Measurements from ENCODE around the gene XBP1.

Gene XBP1

DNA sequence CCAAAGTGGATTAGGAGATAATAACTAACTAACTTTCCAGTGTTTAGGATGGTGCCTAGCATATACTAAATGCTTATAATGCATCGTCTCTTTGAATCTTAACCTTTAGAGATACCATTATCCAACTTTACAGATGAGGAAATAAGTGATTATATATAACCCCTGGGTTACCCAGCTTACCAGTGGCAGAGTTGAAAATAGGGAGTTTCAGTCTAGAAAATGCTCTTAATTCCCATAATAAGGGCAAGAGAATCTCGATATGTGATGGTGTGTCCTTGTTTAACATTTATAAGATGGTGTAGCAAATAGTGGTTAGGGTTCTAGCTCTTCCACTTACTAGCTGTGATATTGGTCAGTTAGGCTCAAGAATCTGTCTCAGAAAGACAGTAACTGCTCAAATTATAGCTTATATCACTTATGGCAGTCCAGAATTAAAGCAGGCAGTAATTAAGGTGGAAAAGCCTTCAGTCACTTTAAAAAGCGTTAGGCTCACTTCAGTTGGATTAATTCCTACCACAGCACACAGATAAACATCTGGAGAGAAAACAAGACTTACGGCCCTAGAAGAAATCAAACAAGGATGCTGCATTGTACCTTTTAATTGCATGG lies 6.3 kb downstream of the XBP1 start:
- Histone ChIP-seq H3K79me1 (replicated peaks; ENCODE audit: low read length, poor library complexity, severe bottlenecking) (peaks cover 9% of the 10 kb centered on the region), H2BK5ac (ENCODE audit: low read depth, low read length, poor library complexity, severe bottlenecking) (no peak overlapping the region), H3K36me3 (ENCODE audit: control insufficient read depth in 1 of 2, insufficient read depth in 2 of 2, low read depth in 1 of 2, low read length in 2 of 2) (peaks cover 26 to 57% of the 10 kb centered on the region in 2 experiments), H3K9me3 (ENCODE audit: control insufficient read depth, low read length) (no peaks in the 10 kb centered on the region), H2AK5ac (ENCODE audit: low read length, severe bottlenecking) (no peak overlapping the region), H3K4me2 (ENCODE audit: low read length, poor library complexity, severe bottlenecking) (no peak overlapping the region), H2BK15ac (ENCODE audit: low read depth, poor library complexity, severe bottlenecking) (no peak overlapping the region), H2BK12ac (ENCODE audit: low read length in 2 of 2) (no peak overlapping the region), H3K23ac (ENCODE audit: low read length in 2 of 2) (no peak overlapping the region), H3K27me3 (ENCODE audit: control insufficient read depth in 1 of 2, insufficient read depth in 1 of 2, low read length in 2 of 2) (no peaks in the 10 kb centered on the region), H3K18ac (ENCODE audit: low read depth in 1 of 2, low read length in 2 of 2) (no peak overlapping the region), H4K91ac (ENCODE audit: low read length) (no peak overlapping the region), H4K8ac (ENCODE audit: low read length) (no peak overlapping the region), H2AFZ (ENCODE audit: low read depth, low read length) (no peak overlapping the region), H3K27ac (ENCODE audit: low read length, poor library complexity, severe bottlenecking) (no peak overlapping the region), H2BK120ac (ENCODE audit: low read depth, low read length) (no peak overlapping the region), H3K4me1 (ENCODE audit: control insufficient read depth, insufficient read depth, low read depth, low read length) (peaks cover 3% of the 10 kb centered on the region), H3K4me3 (ENCODE audit: insufficient read depth in 1 of 2, low read depth in 1 of 2, low read length in 2 of 2) (no peak overlapping the region), H3K4ac (ENCODE audit: low read depth in 1 of 2, low read length in 2 of 2) (no peak overlapping the region), H3K9ac (ENCODE audit: low read length) (peak overlapping the region; percentile 7), H3K14ac (ENCODE audit: low read length in 2 of 2) (no peak overlapping the region)
- 96% methylated on average over 2 of the region's 4 CpGs for WGBS
- no peak for DNase-seq

DNA sequence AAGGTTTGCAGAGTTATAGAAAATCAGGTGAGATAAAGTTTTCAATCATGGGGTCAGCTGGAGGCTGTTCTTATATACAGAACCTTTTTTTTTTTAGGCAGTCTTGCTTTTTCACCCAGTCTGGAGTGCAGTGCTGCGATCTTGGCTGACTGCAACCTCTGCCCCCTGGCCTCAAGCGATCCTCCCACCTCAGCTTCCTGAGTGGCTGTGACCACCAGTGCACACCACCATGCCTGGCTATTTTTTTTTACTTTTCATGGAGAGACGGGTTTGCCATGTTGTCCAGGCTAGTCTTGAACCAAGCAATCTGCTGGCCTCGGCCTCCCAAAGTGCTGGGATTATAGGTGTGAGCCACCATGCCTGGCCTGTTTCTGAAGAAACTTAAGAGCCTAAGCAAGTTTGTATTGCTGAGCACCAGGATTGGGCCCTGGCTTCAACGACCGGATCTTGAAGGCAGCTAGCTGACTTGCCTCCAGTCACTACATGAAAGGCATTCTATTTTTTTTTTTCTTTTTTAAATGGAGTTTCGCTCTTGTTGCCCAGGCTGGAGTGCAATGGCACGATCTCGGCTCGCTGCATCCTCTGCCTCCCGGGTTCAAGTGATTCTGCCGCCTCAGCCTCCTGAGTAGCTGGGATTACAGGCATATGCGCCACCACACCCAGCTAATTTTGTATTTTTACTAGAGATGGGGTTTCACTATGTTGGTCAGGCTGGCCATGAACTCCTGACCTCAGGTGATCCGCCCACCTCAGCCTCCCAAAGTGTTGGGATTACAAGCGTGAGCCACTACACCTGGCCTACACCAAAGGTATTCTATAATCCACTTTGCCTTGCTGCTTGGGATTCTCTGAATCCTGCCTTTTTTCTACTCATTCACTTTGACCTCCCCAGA lies 7.6 kb downstream of the XBP1 start:
- Histone ChIP-seq H2AK5ac (ENCODE audit: low read length, severe bottlenecking) (no peak overlapping the region), H3K4me2 (ENCODE audit: low read length, poor library complexity, severe bottlenecking) (no peak overlapping the region), H4K8ac (ENCODE audit: low read length) (no peak overlapping the region), H3K4me1 (ENCODE audit: control insufficient read depth, insufficient read depth, low read depth, low read length) (peaks cover 3% of the 10 kb centered on the region), H2BK15ac (ENCODE audit: low read depth, poor library complexity, severe bottlenecking) (no peak overlapping the region), H2BK120ac (ENCODE audit: low read depth, low read length) (no peak overlapping the region), H2AFZ (ENCODE audit: low read depth, low read length) (no peak overlapping the region), H3K14ac (ENCODE audit: low read length in 2 of 2) (peak overlapping the region in 1 of 2 experiments; percentile 28), H3K4me3 (ENCODE audit: insufficient read depth in 1 of 2, low read depth in 1 of 2, low read length in 2 of 2) (no peak overlapping the region), H3K79me1 (replicated peaks; ENCODE audit: low read length, poor library complexity, severe bottlenecking) (peaks cover 11% of the 10 kb centered on the region), H3K36me3 (ENCODE audit: control insufficient read depth in 1 of 2, insufficient read depth in 2 of 2, low read depth in 1 of 2, low read length in 2 of 2) (peaks cover 26 to 63% of the 10 kb centered on the region in 2 experiments), H2BK5ac (ENCODE audit: low read depth, low read length, poor library complexity, severe bottlenecking) (no peak overlapping the region), H2BK12ac (ENCODE audit: low read length in 2 of 2) (no peak overlapping the region), H3K4ac (ENCODE audit: low read depth in 1 of 2, low read length in 2 of 2) (no peak overlapping the region), H3K18ac (ENCODE audit: low read depth in 1 of 2, low read length in 2 of 2) (no peak overlapping the region), H3K9me3 (ENCODE audit: control insufficient read depth, low read length) (no peaks in the 10 kb centered on the region), H3K9ac (ENCODE audit: low read length) (no peak overlapping the region), H3K27ac (ENCODE audit: low read length, poor library complexity, severe bottlenecking) (no peak overlapping the region), H3K23ac (ENCODE audit: low read length in 2 of 2) (no peak overlapping the region), H3K27me3 (ENCODE audit: control insufficient read depth in 1 of 2, insufficient read depth in 1 of 2, low read length in 2 of 2) (no peaks in the 10 kb centered on the region), H4K91ac (ENCODE audit: low read length) (no peak overlapping the region)
- DNase-seq = no peak
- 89% methylated on average over 15 of the region's 15 CpGs for whole genome bisulfite sequencing

DNA sequence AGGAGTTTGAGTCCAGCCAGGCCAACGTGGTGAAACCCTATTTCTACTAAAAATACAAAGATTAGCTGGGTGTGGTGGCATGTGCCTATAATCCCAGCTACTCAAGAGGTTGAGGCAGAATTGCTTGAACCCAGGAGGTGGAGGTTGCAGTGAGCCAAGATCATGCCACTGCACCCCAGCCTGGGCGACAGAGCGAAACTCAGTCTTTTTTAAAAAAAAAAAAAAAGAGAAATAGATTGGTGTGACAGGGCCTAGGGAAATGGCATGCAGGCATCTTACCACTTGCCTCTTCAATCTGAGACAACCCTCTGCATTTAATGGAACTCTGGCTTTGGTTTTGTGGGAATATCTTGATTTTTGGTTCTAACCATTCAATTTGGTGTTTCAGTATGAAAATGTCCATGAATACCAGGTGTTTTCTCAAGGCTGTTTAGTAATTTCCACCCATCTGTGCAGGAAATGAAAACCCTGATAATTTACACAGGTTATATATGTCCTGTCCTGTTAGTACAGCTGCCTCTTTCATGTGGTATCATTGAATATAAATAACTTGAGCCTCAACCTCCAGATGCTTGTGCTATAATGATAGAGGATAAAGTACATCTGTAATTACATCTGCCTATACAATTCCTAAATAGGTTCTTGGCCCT lies 8.4 kb downstream of the XBP1 start:
- no peak overlapping the region for H2BK15ac ChIP-seq (ENCODE audit: low read depth, poor library complexity, severe bottlenecking)
- H4K91ac ChIP-seq (ENCODE audit: low read length) = no peak overlapping the region
- no peak overlapping the region for H3K27ac ChIP-seq (ENCODE audit: low read length, poor library complexity, severe bottlenecking)
- no peak overlapping the region for H3K4me2 ChIP-seq (ENCODE audit: low read length, poor library complexity, severe bottlenecking)
- no peak overlapping the region for H3K14ac ChIP-seq (ENCODE audit: low read length in 2 of 2)
- no peaks in the 10 kb centered on the region for H3K27me3 ChIP-seq (ENCODE audit: control insufficient read depth in 1 of 2, insufficient read depth in 1 of 2, low read length in 2 of 2)
- no peak overlapping the region for H3K4me3 ChIP-seq (ENCODE audit: insufficient read depth in 1 of 2, low read depth in 1 of 2, low read length in 2 of 2)
- no peak overlapping the region for H3K9ac ChIP-seq (ENCODE audit: low read length)
- no peak overlapping the region for H2BK12ac ChIP-seq (ENCODE audit: low read length in 2 of 2)
- H4K8ac ChIP-seq (ENCODE audit: low read length) = no peak overlapping the region
- 100% methylated on average over 2 of the region's 3 CpGs for WGBS
- no peak overlapping the region for H3K23ac ChIP-seq (ENCODE audit: low read length in 2 of 2)
- H3K4me1 ChIP-seq (ENCODE audit: control insufficient read depth, insufficient read depth, low read depth, low read length) = peaks cover 3% of the 10 kb centered on the region
- no peak overlapping the region for H2AFZ ChIP-seq (ENCODE audit: low read depth, low read length)
- peaks cover 23 to 62% of the 10 kb centered on the region in 2 experiments for H3K36me3 ChIP-seq (ENCODE audit: control insufficient read depth in 1 of 2, insufficient read depth in 2 of 2, low read depth in 1 of 2, low read length in 2 of 2)
- H3K18ac ChIP-seq (ENCODE audit: low read depth in 1 of 2, low read length in 2 of 2) = no peak overlapping the region
- peaks cover 11% of the 10 kb centered on the region for H3K79me1 ChIP-seq (replicated peaks; ENCODE audit: low read length, poor library complexity, severe bottlenecking)
- no peak overlapping the region for H3K4ac ChIP-seq (ENCODE audit: low read depth in 1 of 2, low read length in 2 of 2)
- H2AK5ac ChIP-seq (ENCODE audit: low read length, severe bottlenecking) = no peak overlapping the region
- no peak overlapping the region for H2BK5ac ChIP-seq (ENCODE audit: low read depth, low read length, poor library complexity, severe bottlenecking)
- H2BK120ac ChIP-seq (ENCODE audit: low read depth, low read length) = no peak overlapping the region
- H3K9me3 ChIP-seq (ENCODE audit: control insufficient read depth, low read length) = no peaks in the 10 kb centered on the region
- no peak for DNase-seq

DNA sequence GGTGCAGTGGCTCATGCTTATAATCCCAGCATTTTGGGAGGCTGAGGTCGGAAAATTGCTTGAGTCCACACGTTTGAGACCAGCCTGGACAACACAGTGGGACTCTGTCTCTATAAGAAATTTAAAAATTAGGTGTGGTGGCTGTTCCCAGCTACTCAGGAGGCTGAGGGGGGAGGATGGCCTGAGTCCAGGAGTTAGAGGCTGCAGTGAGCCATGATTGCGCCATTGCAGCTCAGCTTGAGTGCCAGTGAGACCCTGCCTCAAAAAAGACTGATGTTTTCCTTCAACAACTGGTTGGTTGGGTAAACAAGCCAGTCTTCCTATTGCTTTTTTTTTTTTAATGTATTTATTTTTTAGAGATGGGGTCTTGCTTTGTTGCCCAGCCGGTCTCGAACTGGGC lies 9.2 kb downstream of the XBP1 start:
- 87% methylated on average over 3 of the region's 5 CpGs for WGBS

More for the DNA sequence above, 9.2 kb downstream of the XBP1 start:
- H3K4me3 ChIP-seq (ENCODE audit: insufficient read depth in 1 of 2, low read depth in 1 of 2, low read length in 2 of 2) = no peak overlapping the region
- peaks cover 3% of the 10 kb centered on the region for H3K4me1 ChIP-seq (ENCODE audit: control insufficient read depth, insufficient read depth, low read depth, low read length)
- no peak overlapping the region for H3K4ac ChIP-seq (ENCODE audit: low read depth in 1 of 2, low read length in 2 of 2)
- H3K4me2 ChIP-seq (ENCODE audit: low read length, poor library complexity, severe bottlenecking) = peak overlapping the region; percentile 8
- H3K9me3 ChIP-seq (ENCODE audit: control insufficient read depth, low read length) = no peaks in the 10 kb centered on the region
- no peak for DNase-seq
- H3K18ac ChIP-seq (ENCODE audit: low read depth in 1 of 2, low read length in 2 of 2) = no peak overlapping the region
- H2AK5ac ChIP-seq (ENCODE audit: low read length, severe bottlenecking) = no peak overlapping the region
- no peak overlapping the region for H2BK5ac ChIP-seq (ENCODE audit: low read depth, low read length, poor library complexity, severe bottlenecking)
- H4K8ac ChIP-seq (ENCODE audit: low read length) = no peak overlapping the region
- H3K27ac ChIP-seq (ENCODE audit: low read length, poor library complexity, severe bottlenecking) = no peak overlapping the region
- peaks cover 23 to 62% of the 10 kb centered on the region in 2 experiments for H3K36me3 ChIP-seq (ENCODE audit: control insufficient read depth in 1 of 2, insufficient read depth in 2 of 2, low read depth in 1 of 2, low read length in 2 of 2)
- H2BK15ac ChIP-seq (ENCODE audit: low read depth, poor library complexity, severe bottlenecking) = no peak overlapping the region
- no peaks in the 10 kb centered on the region for H3K27me3 ChIP-seq (ENCODE audit: control insufficient read depth in 1 of 2, insufficient read depth in 1 of 2, low read length in 2 of 2)
- H4K91ac ChIP-seq (ENCODE audit: low read length) = no peak overlapping the region
- H3K23ac ChIP-seq (ENCODE audit: low read length in 2 of 2) = no peak overlapping the region
- no peak overlapping the region for H3K9ac ChIP-seq (ENCODE audit: low read length)
- no peak overlapping the region for H3K14ac ChIP-seq (ENCODE audit: low read length in 2 of 2)
- H2BK12ac ChIP-seq (ENCODE audit: low read length in 2 of 2) = no peak overlapping the region
- H3K79me1 ChIP-seq (replicated peaks; ENCODE audit: low read length, poor library complexity, severe bottlenecking) = peaks cover 11% of the 10 kb centered on the region
- H2BK120ac ChIP-seq (ENCODE audit: low read depth, low read length) = no peak overlapping the region
- no peak overlapping the region for H2AFZ ChIP-seq (ENCODE audit: low read depth, low read length)
